Measurements from ENCODE around the gene THTPA. TPM values are rescaled to one million over a fixed set of nuclear protein-coding genes. Genes with fewer than 3 reads are reported as not detected.

THTPA gene
- total and polyA plus RNA-seq, 2 of the 13 experiments (the other 11 are each of a cell fraction or from before 2014, with no cell fraction given), result 7.4 to 8.7 TPM

- TF ChIP-seq BORCS8-MEF2B (CRISPR knock-in tag; IDR thresholded peaks at IDR 0.05) (peak; percentile 98), ZFP36L1 (CRISPR knock-in tag; IDR thresholded peaks at IDR 0.05) (peak; percentile 75; the same call in 1 of the 2 replicates), ZFAT (CRISPR knock-in tag; conservative IDR thresholded peaks at IDR 0.05) (no peak), POLR2AphosphoS2 (IDR thresholded peaks at IDR 0.05; ENCODE audit: low read depth, low read length) (no peak), RELA (CRISPR knock-in tag; IDR thresholded peaks at IDR 0.05) (peak; percentile 92), RBM22 (optimal IDR thresholded peaks at IDR 0.05; ENCODE audit: low read length) (peak; percentile 67), MED8 (CRISPR knock-in tag; IDR thresholded peaks at IDR 0.05; ENCODE audit: insufficient replicate concordance) (peak; percentile 69), ZNF552 (CRISPR knock-in tag; IDR thresholded peaks at IDR 0.05; ENCODE audit: borderline replicate concordance) (peak; percentile 91), NCOA5 (CRISPR knock-in tag; IDR thresholded peaks at IDR 0.05) (no peak), ZBTB3 (CRISPR knock-in tag; IDR thresholded peaks at IDR 0.05; ENCODE audit: borderline replicate concordance, low read depth) (peak; percentile 90; the same call in 1 of the 2 replicates), SP1 (IDR thresholded peaks at IDR 0.05) (no peak), SP1 (CRISPR knock-in tag; IDR thresholded peaks at IDR 0.05) (peak; percentile 78), ZKSCAN1 (IDR thresholded peaks at IDR 0.05; ENCODE audit: low read length) (peak; percentile 85), ZNF224 (CRISPR knock-in tag; IDR thresholded peaks at IDR 0.05) (0 out of 2 replicates have a peak, but pooled peaks have one; percentile 73), ZBTB7B (CRISPR knock-in tag; IDR thresholded peaks at IDR 0.05) (peak; percentile 91), ZFP82 (CRISPR knock-in tag; IDR thresholded peaks at IDR 0.05; ENCODE audit: borderline replicate concordance) (no peak), PRDM4 (CRISPR knock-in tag; IDR thresholded peaks at IDR 0.05; ENCODE audit: borderline replicate concordance) (no peak), STAT6 (CRISPR knock-in tag; IDR thresholded peaks at IDR 0.05; ENCODE audit: borderline replicate concordance) (peak; percentile 64; the same call in 1 of the 2 replicates), ZNF138 (CRISPR knock-in tag; IDR thresholded peaks at IDR 0.05; ENCODE audit: low read depth) (peak; percentile 88; the same call in 1 of the 2 replicates), ZNF24 (IDR thresholded peaks at IDR 0.05) (peak; percentile 76; the same call in 1 of the 2 replicates), ZBTB8A (CRISPR knock-in tag; IDR thresholded peaks at IDR 0.05; ENCODE audit: borderline replicate concordance, low read depth) (peak; percentile 68; the same call in 1 of the 2 replicates), ZFP1 (CRISPR knock-in tag; IDR thresholded peaks at IDR 0.05) (peak; percentile 92), GTF3A (CRISPR knock-in tag; conservative IDR thresholded peaks at IDR 0.05) (0 out of 2 replicates have a peak, but pooled peaks have one; percentile 87), NFRKB (IDR thresholded peaks at IDR 0.05) (no peak), SMYD3 (CRISPR knock-in tag; IDR thresholded peaks at IDR 0.05) (peak; percentile 99), ZNF775 (CRISPR knock-in tag; IDR thresholded peaks at IDR 0.05; ENCODE audit: borderline replicate concordance) (peak; percentile 53; the same call in 1 of the 2 replicates), NFE2L2 (IDR thresholded peaks at IDR 0.05; ENCODE audit: low read length) (0 out of 2 replicates have a peak, but pooled peaks have one; percentile 44), ZNF124 (CRISPR knock-in tag; IDR thresholded peaks at IDR 0.05) (peak; percentile 99)
Observed at GRCh38 chr14:23588884-23589598, 33.0 kb downstream of the THTPA start (continued).

Data from HepG2 (cell line).